Left ventricle myocardium inferior (tissue), 1 donor: ENCODE measurements around the gene FTO. TPM values are rescaled to one million over a fixed set of nuclear protein-coding genes. Genes with fewer than 3 reads are reported as not detected.

Experiments
- DNase-seq: peaks from one replicate; pipeline ENCODE4 v3.0.0-alpha.2; 2020
- H3K27ac ChIP-seq: fragments of 200-600 bp; replicated peaks from 2 replicates; pipeline ENCODE4 v1.8.0; 2021
- H3K27me3 ChIP-seq: fragments of 200-600 bp; 2 replicates; pipeline ENCODE4 v1.8.0; 2021; ENCODE audit warnings: low read depth
- H3K36me3 ChIP-seq: fragments of 200-600 bp; 2 replicates; pipeline ENCODE4 v1.8.0; 2021
- H3K4me1 ChIP-seq: fragments of 200-600 bp; 2 replicates; pipeline ENCODE4 v1.8.0; 2021
- H3K4me3 ChIP-seq: fragments of 200-600 bp; 2 replicates; pipeline ENCODE4 v1.8.0; 2021; ENCODE audit warnings: mild to moderate bottlenecking, moderate library complexity
- H3K9me3 ChIP-seq: fragments of 200-600 bp; replicated peaks from 2 replicates; pipeline ENCODE4 v1.8.0; 2021
- CTCF ChIP-seq: fragments of 200-600 bp; IDR thresholded peaks from 2 replicates; pipeline ENCODE4 v1.8.0; 2021; ENCODE audit warnings: antibody characterized with exemption, mild to moderate bottlenecking, borderline replicate concordance
- intact Hi-C: fragments of 100-400 bp; cut with micrococcal nuclease; formaldehyde crosslinking; loops from one replicate; pipeline ENCODE4 v1.11.0; 2022
- total RNA-seq: library from RNA; stranded (reverse); fragmentation: NEBNext Ultra II Directional; extraction: Animal tissue kit (Norgen Biotek cat#: 25700); gene quantifications from one replicate; pipeline ENCODE4 v1.2.1, GENCODE V29; 2021
- donor health status: DM: no; HTN: yes; CAD: no; lungs with severe emphysema.

The FTO gene
- total RNA-seq, 1 donor from 2014 or later = 78.4 TPM

GRCh38 chr16:53814801-53815200 lies 110.8 kb downstream of the FTO start:
- intact Hi-C loops = no loop called here
- H3K4me3 ChIP-seq = no peak overlapping the region
- no peak overlapping the region for H3K27ac ChIP-seq
- peaks cover 38% of the 10 kb centered on the region for H3K36me3 ChIP-seq
- no peak for DNase-seq
- no peak for TF ChIP-seq CTCF
- no peaks in the 10 kb centered on the region for H3K27me3 ChIP-seq
- peaks cover 7% of the 10 kb centered on the region for H3K4me1 ChIP-seq
- H3K9me3 ChIP-seq = no peaks in the 10 kb centered on the region

DNA sequence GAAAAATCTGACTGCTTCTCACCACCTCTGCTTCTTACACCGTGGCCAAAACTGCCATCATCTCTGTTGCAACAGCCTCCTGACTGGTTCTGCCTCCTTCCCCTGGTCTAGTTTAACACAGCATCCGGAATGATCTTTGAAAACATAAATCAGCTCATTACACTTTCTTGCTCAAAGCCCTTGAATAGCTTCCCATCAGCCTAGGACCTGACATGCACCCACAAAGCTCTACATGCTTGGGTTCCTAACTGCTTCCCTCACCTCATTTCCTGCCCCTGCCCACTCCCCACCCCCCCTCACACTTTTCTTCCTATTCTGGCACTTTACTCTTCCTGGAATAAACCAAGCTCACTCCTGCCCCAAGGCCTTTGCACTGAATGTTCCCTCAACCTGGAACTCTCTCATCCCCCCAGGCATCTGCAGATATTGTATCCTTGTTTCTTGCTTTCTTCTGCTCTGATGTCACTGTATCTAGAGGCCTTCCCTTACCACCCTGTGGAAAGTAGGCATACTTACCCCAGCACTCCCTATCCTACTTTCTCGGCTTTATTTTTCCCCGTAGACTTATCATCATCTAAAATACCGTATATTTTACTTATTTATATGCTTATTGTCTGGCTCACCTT lies 112.4 kb downstream of the FTO start:
- no peaks in the 10 kb centered on the region for H3K9me3 ChIP-seq
- intact Hi-C loops = no loop called here
- H3K4me3 ChIP-seq = no peak overlapping the region
- no peak for TF ChIP-seq CTCF
- peaks cover 9% of the 10 kb centered on the region for H3K4me1 ChIP-seq
- H3K27me3 ChIP-seq = no peaks in the 10 kb centered on the region
- H3K27ac ChIP-seq = no peak overlapping the region
- no peak for DNase-seq
- H3K36me3 ChIP-seq = peaks cover 30% of the 10 kb centered on the region

- intact Hi-C loops = no loop called here
- H3K9me3 ChIP-seq = no peaks in the 10 kb centered on the region
- H3K4me1 ChIP-seq = peaks cover 18% of the 10 kb centered on the region
- H3K27ac ChIP-seq = no peak overlapping the region
- no peaks in the 10 kb centered on the region for H3K27me3 ChIP-seq
- no peak overlapping the region for H3K4me3 ChIP-seq
- DNase-seq = no peak
- no peak for TF ChIP-seq CTCF
- peaks cover 21% of the 10 kb centered on the region for H3K36me3 ChIP-seq
Observed at GRCh38 chr16:53817117-53817755, 113.3 kb downstream of the FTO start.

DNA sequence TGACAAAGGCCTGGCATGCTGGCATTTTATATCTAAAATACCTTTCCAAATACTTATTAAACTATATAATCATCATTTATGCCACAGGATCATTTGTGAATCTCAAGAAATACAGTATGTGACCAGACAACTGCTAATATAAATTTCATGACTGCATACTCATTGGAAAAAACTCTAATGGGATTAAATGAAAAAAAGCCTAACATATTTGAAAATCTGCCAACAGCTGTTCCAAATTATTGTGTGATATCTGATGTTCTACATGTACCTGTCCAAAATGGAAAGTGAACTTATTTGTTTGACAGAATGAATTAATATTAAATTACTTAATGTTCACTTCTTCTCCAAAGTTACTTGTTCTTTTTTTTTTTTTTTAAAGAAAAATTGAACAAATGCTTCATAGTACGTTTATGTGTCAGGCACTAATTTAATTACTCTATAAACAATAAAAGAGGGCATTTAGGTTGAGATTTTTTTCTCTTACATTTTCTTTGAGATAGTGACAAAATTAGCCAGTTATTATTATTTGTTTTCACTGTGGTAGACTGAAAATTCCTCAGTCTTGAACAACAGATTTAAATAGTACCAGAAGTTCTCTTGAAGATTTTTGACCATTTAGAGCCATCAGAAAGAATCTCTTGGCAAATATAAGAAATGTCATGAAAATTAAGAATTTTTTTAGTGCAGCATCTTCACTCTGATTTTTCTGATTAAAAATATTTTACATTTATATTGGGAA lies 114.0 kb downstream of the FTO start:
- TF ChIP-seq CTCF = no peak
- no peak overlapping the region for H3K4me3 ChIP-seq
- H3K27ac ChIP-seq = no peak overlapping the region
- peaks cover 18% of the 10 kb centered on the region for H3K36me3 ChIP-seq
- peaks cover 21% of the 10 kb centered on the region for H3K4me1 ChIP-seq
- no peaks in the 10 kb centered on the region for H3K9me3 ChIP-seq
- no peak for DNase-seq
- intact Hi-C loops = no loop called here
- H3K27me3 ChIP-seq = no peaks in the 10 kb centered on the region

GRCh38 chr16:53821487-53821886 lies 117.5 kb downstream of the FTO start:
- Histone ChIP-seq H3K36me3 (peaks cover 7% of the 10 kb centered on the region), H3K27ac (no peak overlapping the region), H3K4me3 (no peak overlapping the region), H3K9me3 (no peaks in the 10 kb centered on the region), H3K27me3 (no peaks in the 10 kb centered on the region), H3K4me1 (peaks cover 34% of the 10 kb centered on the region)
- intact Hi-C loops = no loop called here
- TF ChIP-seq CTCF = no peak
- no peak for DNase-seq
